NCI-H2196 treated with DMSO at 0.1 percent for 48 hours (cell line): ENCODE results near the gene FHIP1B.

ENCODE experiments used
- DNase-seq: peaks from one replicate; lab custom pipeline; 2025; ENCODE audit not compliant: unreplicated experiment; lab: John Stamatoyannopoulos, UW

The FHIP1B gene

GRCh38 chr11:6240781-6241180 is 6.3 kb upstream of the FHIP1B start:
- no peak for DNase-seq

GRCh38 chr11:6240139-6240538 is 5.7 kb upstream of the FHIP1B start:
- DNase-seq, result no peak

- DNase-seq, result peak; percentile 67
Measured at GRCh38 chr11:6238902-6239301, 4.5 kb upstream of the FHIP1B start, which contains the start of gene CNGA4. CNGA4 (plus strand) TSS chr11:6239089; CDS start chr11:6239207, 118 bp downstream.

- no peak for DNase-seq
Measured at GRCh38 chr11:6237761-6238302, 3.4 kb upstream of the FHIP1B start.

- no peak for DNase-seq
Measured at GRCh38 chr11:6237266-6237665, 2.8 kb upstream of the FHIP1B start.

GRCh38 chr11:6233984-6234386 is 451 bp downstream of the FHIP1B start:
- DNase-seq, result no peak

GRCh38 chr11:6232899-6233298 is 1.5 kb downstream of the FHIP1B start:
- no peak for DNase-seq

GRCh38 chr11:6229911-6230310 is 4.5 kb downstream of the FHIP1B start:
- DNase-seq, result no peak

GRCh38 chr11:6228520-6228919 is 5.9 kb downstream of the FHIP1B start:
- no peak for DNase-seq

GRCh38 chr11:6225896-6226295 is 8.5 kb downstream of the FHIP1B start:
- no peak for DNase-seq

GRCh38 chr11:6225024-6225423 is 9.4 kb downstream of the FHIP1B start:
- no peak for DNase-seq

- no peak for DNase-seq
Measured at GRCh38 chr11:6224421-6224820, 10.0 kb downstream of the FHIP1B start.

GRCh38 chr11:6223854-6224253 is 10.6 kb downstream of the FHIP1B start:
- no peak for DNase-seq

- DNase-seq, result no peak
Measured at GRCh38 chr11:6219359-6219758, 15.1 kb downstream of the FHIP1B start.

GRCh38 chr11:6217722-6218121 is 16.7 kb downstream of the FHIP1B start:
- DNase-seq, result no peak

GRCh38 chr11:6216501-6216900 is 17.9 kb downstream of the FHIP1B start:
- DNase-seq, result no peak

GRCh38 chr11:6214530-6214929 is 19.9 kb downstream of the FHIP1B start:
- no peak for DNase-seq

GRCh38 chr11:6210274-6210955 is 24.0 kb downstream of the FHIP1B start:
- no peak for DNase-seq

GRCh38 chr11:6209801-6210200 is 24.6 kb downstream of the FHIP1B start:
- DNase-seq, result no peak

- DNase-seq, result no peak
Measured at GRCh38 chr11:6206456-6207180, 27.8 kb downstream of the FHIP1B start.

- DNase-seq, result no peak
Measured at GRCh38 chr11:6205366-6205765, 29.1 kb downstream of the FHIP1B start, which contains the start of gene C11orf42. C11orf42 (plus strand) TSS chr11:6205557; CDS start chr11:6205616, 59 bp downstream.

GRCh38 chr11:6204706-6205105 is 29.7 kb downstream of the FHIP1B start:
- DNase-seq, result no peak
